ENCODE data around the gene DEPDC5.

DNA sequence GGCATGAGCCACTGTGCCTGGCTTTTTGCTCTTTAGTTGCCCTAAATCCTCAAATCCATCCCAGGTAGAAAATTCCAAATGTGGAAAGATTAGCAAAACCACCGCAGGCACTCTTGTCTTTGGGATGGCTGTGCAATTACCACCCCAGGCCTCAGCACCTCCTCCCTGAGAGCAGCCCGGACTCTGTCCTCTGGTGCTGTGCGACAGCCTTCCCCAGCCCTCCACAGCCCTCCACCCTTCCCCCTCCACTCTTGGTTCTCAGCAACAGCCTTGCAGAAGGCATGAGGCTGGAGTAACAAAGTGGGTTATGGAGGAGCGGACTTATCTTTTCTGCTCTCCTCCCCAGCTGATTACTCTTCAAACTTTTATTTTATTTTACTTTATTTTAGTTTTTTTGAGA lies 145.8 kb downstream of the DEPDC5 start:
- no peak for TF ChIP-seq CTCF (conservative IDR thresholded peaks at IDR 0.05; ENCODE audit: low read depth, low read length)
- TF ChIP-seq EZH2 (IDR thresholded peaks at IDR 0.05; ENCODE audit: borderline replicate concordance, low read depth, low read length, poor library complexity, severe bottlenecking), result no peak

All from A673 (cell line).